DOHH2 (cell line): ENCODE results near the gene LDOC1.

Experiments used
- CTCF ChIP-seq: fragments of 200-600 bp; sonication (generic); IDR thresholded peaks from one replicate; pipeline ENCODE4 v1.5.1; 2014; ENCODE audit warnings: antibody characterized with exemption, mild to moderate bottlenecking, low read depth, low read length; ENCODE audit not compliant: poor library complexity, severe bottlenecking
- EZH2phosphoT487 ChIP-seq: fragments of 200-600 bp; sonication (generic); IDR thresholded peaks from 2 replicates; pipeline ENCODE4 v1.6.1; 2017; ENCODE audit warnings: borderline replicate concordance, mild to moderate bottlenecking, antibody characterized with exemption, low read length, moderate library complexity, mixed read lengths

GRCh38 chrX:141180851-141181250, 3.9 kb upstream of the LDOC1 start:
- TF ChIP-seq CTCF = no peak
- TF ChIP-seq EZH2phosphoT487 = no peak
